GM21528 (cell line): Measurements from ENCODE around the gene SPDL1.
A peak's percentile ranks its signal among the peaks of the same experiment; 100 is the strongest.
"Not testable (repeated sequence)": the region's sequence is repeated elsewhere in the genome, so short reads cannot be mapped to it uniquely, and the experiment has no call there.

Experiments
- ATAC-seq: cut with Tn5 transposase; IDR thresholded peaks from one replicate; pipeline ENCODE4 v1.9.1; 2021; ENCODE audit warnings: mild to moderate bottlenecking, moderate library complexity; ENCODE audit not compliant: unreplicated experiment, low FRiP score

The SPDL1 gene

DNA sequence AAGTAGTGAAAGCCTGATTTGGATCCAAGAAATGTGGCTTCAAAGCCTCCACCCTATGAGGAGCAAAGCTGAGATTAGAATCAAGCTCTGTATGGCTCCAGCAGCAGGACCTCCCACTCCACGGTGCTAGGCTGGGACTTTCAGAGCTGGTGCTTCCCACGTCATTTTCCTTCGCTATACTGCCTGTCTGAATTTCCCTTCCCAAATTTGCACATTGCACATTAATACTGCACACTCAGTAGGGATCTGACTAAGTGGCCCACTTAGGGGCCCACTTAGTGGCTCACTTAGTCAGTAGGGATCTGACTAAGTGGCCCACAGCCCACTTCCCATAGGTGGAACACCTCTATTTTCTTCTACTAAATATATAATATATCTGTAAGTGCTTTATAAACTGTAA, 14.1 kb upstream of the SPDL1 start:
- ATAC-seq, result no peak

DNA sequence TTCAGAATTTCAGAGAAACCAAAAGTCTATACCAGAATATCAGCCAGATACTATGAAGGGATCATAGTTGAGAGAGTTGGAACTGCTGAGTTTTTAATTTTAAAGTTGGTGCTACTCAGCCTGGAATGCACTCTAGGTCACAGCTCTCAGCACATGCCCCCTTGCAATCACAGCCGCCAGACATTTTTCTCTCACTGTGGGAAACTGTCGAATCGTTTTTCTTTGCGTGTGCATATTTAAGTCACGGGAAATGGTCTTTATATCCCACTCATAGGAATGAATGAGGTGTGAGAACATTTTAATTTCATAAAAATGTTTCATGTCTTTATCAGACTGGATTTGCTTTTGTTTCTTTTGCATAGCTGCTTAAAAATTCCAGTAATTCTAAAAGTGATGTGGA, 12.2 kb upstream of the SPDL1 start:
- no peak for ATAC-seq

- ATAC-seq, result no peak
Measured at GRCh38 chr5:169574134-169574646, 9.4 kb upstream of the SPDL1 start.

DNA sequence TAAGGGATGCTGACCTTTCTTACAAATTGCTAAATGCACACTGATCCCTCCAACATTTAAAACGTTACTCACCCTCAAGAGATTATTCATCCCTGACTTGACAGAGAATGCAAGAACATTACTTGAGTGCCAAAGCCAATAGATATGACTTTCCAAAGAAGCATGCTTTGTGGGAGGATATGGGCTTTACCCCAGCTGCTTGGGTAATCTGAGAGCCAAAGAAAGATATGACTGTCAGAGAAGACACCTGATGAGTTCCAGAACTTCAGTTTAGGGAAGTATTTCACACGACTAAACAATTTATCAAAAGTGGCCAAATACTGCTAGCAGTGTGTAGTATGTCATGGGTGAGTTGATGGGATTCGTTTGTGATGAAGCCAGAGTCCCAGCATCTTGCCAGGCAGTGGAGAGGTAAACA, 7.4 kb upstream of the SPDL1 start:
- no peak for ATAC-seq

GRCh38 chr5:169577951-169578350, 5.6 kb upstream of the SPDL1 start:
- no peak for ATAC-seq

GRCh38 chr5:169580964-169581363, 2.6 kb upstream of the SPDL1 start:
- ATAC-seq, result no peak

DNA sequence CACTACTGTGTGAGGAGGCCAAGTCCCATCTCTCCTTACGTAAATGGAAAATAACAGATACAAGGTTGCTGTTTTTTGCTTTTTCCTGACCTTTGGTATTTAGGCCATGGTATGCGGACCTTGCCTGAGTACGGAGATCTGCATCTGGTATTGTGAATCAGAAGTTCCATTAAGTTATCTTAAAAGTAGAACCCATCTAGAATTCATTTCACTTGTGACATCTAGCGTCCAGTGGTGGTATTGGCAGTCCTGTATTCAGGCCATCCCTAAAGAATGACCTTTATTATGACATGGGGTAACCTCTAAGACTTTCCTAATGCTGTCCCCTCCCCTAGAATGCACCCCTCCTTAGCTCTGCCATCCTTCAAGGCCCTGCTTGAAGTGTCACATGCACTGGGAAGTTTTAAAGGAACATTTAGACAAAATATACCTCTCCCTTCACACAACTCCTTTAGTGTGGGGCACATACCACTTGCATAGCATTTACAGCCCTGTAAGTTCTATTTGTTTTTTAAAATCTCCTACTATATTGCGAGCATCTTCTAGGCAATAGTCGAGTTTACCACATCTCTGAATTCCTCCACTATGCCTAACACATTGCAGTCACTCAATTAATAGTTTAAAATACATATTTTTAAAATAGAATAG, 1.9 kb upstream of the SPDL1 start:
- peak; percentile 51 for ATAC-seq

- peak; percentile 44 for ATAC-seq
Measured at GRCh38 chr5:169583101-169583423, 511 bp upstream of the SPDL1 start.

GRCh38 chr5:169584998-169585451, 1.5 kb downstream of the SPDL1 start:
- ATAC-seq, result no peak

- no peak for ATAC-seq
Measured at GRCh38 chr5:169590602-169591001, 7.0 kb downstream of the SPDL1 start.

DNA sequence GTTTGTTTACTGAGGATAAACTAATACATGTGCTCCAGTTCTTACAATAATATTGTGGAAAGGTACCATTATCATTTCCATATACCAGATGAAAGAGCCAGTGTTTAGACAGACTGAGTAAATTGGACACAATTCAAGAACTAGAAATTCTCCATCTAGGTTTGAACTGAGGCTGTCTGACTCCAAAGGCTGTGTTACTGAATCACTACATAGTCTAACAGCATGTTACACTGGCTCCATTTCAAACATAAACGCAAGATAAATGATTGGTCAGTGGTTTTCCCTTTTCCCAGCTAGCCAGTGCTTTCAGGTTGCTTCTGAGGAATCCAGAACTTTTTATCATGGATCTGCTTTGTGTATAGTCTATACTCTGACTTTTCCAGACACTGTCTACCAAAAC, 8.1 kb downstream of the SPDL1 start:
- ATAC-seq, result no peak

DNA sequence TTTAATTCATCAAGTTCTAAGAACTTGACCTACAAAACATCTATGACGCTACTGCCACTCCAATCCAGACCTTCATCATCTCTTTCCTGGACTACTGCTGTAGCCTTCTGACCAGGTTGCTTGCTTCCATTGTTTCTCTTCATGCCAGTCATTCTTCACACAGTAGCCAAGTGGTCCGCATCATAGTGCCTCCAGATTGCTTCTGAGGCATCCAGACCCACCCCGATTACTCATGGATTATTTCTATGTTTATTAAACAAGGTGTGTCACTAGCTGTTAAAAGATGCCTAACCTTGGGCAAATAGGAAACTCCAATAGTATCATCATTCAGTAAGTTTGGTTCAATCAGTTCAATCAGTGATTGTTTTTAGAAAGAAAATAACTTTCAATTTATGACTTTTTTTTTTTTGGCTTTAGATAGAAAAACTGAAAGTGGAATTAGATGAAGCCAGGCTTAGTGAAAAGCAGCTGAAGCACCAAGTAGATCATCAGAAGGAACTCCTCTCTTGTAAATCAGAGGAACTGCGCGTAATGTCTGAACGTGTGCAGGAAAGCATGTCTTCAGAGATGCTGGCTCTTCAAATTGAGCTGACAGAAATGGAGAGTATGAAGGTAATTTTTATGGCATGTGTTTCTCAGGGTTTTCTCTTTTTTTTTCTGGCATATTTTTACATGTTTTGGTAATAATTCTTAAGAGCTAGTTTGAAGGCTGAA, 9.5 kb downstream of the SPDL1 start:
- ATAC-seq, result no peak

- no peak for ATAC-seq
Measured at GRCh38 chr5:169595172-169595820, 11.7 kb downstream of the SPDL1 start.

DNA sequence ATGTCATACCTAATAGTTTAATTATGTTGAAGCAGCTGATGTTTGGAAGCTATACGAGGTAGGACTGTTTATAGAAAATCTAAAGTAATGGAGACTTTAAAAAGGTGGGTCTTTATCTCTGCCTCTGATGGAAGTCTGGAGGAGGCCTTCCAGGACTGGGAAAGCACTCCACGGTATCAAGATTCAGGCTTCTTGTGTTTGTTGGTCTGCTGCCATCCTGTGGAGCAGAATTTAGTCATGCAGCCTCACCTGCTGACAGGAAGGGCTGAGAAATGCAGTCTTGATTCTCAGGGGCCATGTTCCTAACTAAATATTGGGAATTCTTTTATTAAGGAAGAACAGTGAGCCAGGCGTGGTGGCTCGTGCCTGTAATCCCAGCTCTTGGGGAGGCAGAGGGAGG, 15.9 kb downstream of the SPDL1 start:
- ATAC-seq, result no peak

- no peak for ATAC-seq
Measured at GRCh38 chr5:169602535-169602934, 19.0 kb downstream of the SPDL1 start.

- no peak for ATAC-seq
Measured at GRCh38 chr5:169606279-169606678, 22.7 kb downstream of the SPDL1 start.

- no peak for ATAC-seq
Measured at GRCh38 chr5:169607882-169608281, 24.3 kb downstream of the SPDL1 start.

GRCh38 chr5:169609716-169610115, 26.1 kb downstream of the SPDL1 start:
- ATAC-seq, result no peak

DNA sequence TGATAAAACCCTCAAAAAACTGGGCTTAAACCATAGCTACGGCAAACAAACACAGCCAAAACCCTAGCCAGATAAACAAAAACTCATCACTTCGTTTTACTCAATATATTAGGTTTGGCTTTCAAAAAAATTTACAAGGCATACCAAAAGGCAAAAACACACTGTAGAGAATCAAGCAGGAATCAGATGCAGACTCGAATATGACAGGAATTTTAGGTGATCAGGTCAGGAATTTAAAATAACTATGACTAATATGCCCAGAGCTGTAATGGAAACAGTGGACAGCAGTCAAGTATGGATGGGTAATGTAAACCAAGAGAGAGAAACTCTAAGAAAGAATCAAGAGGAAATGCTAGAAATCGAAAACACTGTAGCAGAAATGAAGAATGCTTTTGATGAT, 27.0 kb downstream of the SPDL1 start:
- no peak for ATAC-seq

- no peak for ATAC-seq
Measured at GRCh38 chr5:169615561-169615960, 32.0 kb downstream of the SPDL1 start.

DNA sequence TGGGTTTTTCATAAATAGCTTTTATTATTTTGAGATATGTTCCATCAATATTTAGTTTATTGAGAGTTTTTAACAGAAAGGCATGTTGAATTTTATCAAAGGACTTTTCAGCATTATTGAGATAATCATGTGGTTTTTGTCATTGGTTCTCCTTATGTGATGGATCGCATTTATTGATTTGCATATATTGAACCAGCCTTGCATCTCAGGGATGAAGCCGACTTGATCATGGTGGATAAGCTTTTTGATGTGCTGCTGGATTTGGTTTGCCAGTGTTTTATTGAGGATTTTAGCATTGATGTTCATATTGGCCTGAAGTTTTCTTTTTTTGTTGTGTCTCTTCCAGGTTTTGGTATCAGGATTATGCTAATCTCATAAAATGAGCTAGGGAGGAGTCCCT, 40.7 kb downstream of the SPDL1 start:
- not testable (repeated sequence) for ATAC-seq

DNA sequence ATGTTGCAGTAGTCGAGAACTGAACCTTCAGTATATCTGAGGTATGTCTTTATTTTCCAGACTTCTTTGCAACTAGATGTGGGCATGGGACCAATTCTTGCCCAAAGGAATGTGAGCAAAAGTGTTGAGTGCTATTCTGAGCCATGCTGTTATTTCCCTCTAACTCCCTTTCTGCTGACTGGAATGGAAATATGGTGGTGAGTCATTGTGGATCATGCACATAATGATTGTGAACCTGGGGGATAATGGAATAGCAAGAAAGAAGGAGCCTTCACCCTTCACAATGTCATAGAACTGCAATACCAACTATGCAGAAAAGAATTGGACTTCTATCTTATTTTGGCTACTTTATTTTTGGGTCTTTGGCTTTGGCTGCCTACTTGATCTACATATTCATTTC, 43.2 kb downstream of the SPDL1 start:
- ATAC-seq, result no peak
